Chondrocyte (in vitro differentiated cells): ENCODE data around the gene FIBCD1. TPM values are rescaled to one million over a fixed set of nuclear protein-coding genes. Genes with fewer than 3 reads are reported as not detected.
A peak's percentile ranks its signal among the peaks of the same experiment; 100 is the strongest.

ENCODE experiments used
- DNase-seq: peaks from one replicate; pipeline ENCODE4 v3.0.0; 2021; ENCODE audit warnings: mixed read lengths, low spot score
- H3K27ac Mint-ChIP-seq: one replicate; pipeline ENCODE4 v1.8.0; 2021; ENCODE audit warnings: mild to moderate bottlenecking, moderate library complexity, mixed read lengths; ENCODE audit not compliant: unreplicated experiment
- H3K27me3 Mint-ChIP-seq: 2 replicates; pipeline ENCODE4 v1.8.0; 2021; ENCODE audit warnings: low read depth, mixed read lengths
- H3K36me3 Mint-ChIP-seq: 2 replicates; pipeline ENCODE4 v1.8.0; 2021; ENCODE audit warnings: low read depth, mixed read lengths
- H3K4me1 Mint-ChIP-seq: 2 replicates; pipeline ENCODE4 v1.8.0; 2021; ENCODE audit warnings: low read depth, mild to moderate bottlenecking, mixed read lengths
- H3K4me3 Mint-ChIP-seq: one replicate; pipeline ENCODE4 v1.8.0; 2021; ENCODE audit warnings: mild to moderate bottlenecking, moderate library complexity, mixed read lengths; ENCODE audit not compliant: unreplicated experiment
- H3K9me3 Mint-ChIP-seq: 2 replicates; pipeline ENCODE4 v1.8.0; 2021; ENCODE audit warnings: low read depth, mixed read lengths
- CTCF ChIP-seq: fragments of 200-600 bp; sonication (generic); IDR thresholded peaks from 2 replicates; pipeline ENCODE4 v1.5.0; 2021; ENCODE audit warnings: antibody characterized with exemption, mild to moderate bottlenecking, moderate library complexity
- total RNA-seq: library from RNA; stranded (reverse); gene quantifications from 3 replicates; pipeline ENCODE4 v1.2.1, GENCODE V29; 2021

The FIBCD1 gene
- total RNA-seq, 1 donor from 2014 or later = 8.3 TPM

- DNase-seq = no peak
- Mint-ChIP-seq H3K4me1 (peaks cover 16% of the 10 kb centered on the region), H3K27me3 (no peaks in the 10 kb centered on the region), H3K27ac (no peak overlapping the region), H3K36me3 (peaks cover 25% of the 10 kb centered on the region), H3K4me3 (no peak overlapping the region), H3K9me3 (no peaks in the 10 kb centered on the region)
- no peak for TF ChIP-seq CTCF
These were observed 68.3 kb downstream of the FIBCD1 start for GRCh38 chr9:130870491-130871381.

- no peak for TF ChIP-seq CTCF
- peak overlapping the region; percentile 17 for H3K27ac Mint-ChIP-seq
These were observed 69.8 kb downstream of the FIBCD1 start for GRCh38 chr9:130869250-130869649.

GRCh38 chr9:130868230-130868629, 70.8 kb downstream of the FIBCD1 start:
- Mint-ChIP-seq H3K27me3 (no peaks in the 10 kb centered on the region), H3K36me3 (peaks cover 18% of the 10 kb centered on the region), H3K4me1 (peaks cover 22% of the 10 kb centered on the region)

More at GRCh38 chr9:130869250-130869649, 69.8 kb downstream of the FIBCD1 start:
- Mint-ChIP-seq H3K4me3 (no peak overlapping the region), H3K27me3 (no peaks in the 10 kb centered on the region), H3K4me1 (peaks cover 16% of the 10 kb centered on the region), H3K36me3 (peaks cover 21% of the 10 kb centered on the region), H3K9me3 (no peaks in the 10 kb centered on the region)
- no peak for DNase-seq

GRCh38 chr9:130867556-130867955, 71.5 kb downstream of the FIBCD1 start:
- H3K27ac Mint-ChIP-seq = no peak overlapping the region
- peaks cover 13% of the 10 kb centered on the region for H3K36me3 Mint-ChIP-seq

More at GRCh38 chr9:130868230-130868629, 70.8 kb downstream of the FIBCD1 start:
- Mint-ChIP-seq H3K27ac (no peak overlapping the region), H3K9me3 (no peaks in the 10 kb centered on the region), H3K4me3 (no peak overlapping the region)
- DNase-seq = no peak
- no peak for TF ChIP-seq CTCF

More at GRCh38 chr9:130867556-130867955, 71.5 kb downstream of the FIBCD1 start:
- no peak for TF ChIP-seq CTCF
- no peak overlapping the region for H3K4me3 Mint-ChIP-seq
- no peaks in the 10 kb centered on the region for H3K9me3 Mint-ChIP-seq
- no peak for DNase-seq
- H3K4me1 Mint-ChIP-seq = peaks cover 22% of the 10 kb centered on the region
- H3K27me3 Mint-ChIP-seq = no peaks in the 10 kb centered on the region
